Neural progenitor cell (in vitro differentiated cells): ENCODE measurements around the gene GRB2.

Experiments used
- CTCF ChIP-seq: fragments of 200-600 bp; sonication (generic); IDR thresholded peaks from 2 replicates; pipeline ENCODE4 v1.5.1; 2017; ENCODE audit warnings: antibody characterized with exemption, mild to moderate bottlenecking
- EZH2 ChIP-seq: fragments of 200-600 bp; sonication (generic); IDR thresholded peaks from 2 replicates; pipeline ENCODE4 v1.6.1; 2017; ENCODE audit warnings: antibody characterized with exemption, mild to moderate bottlenecking, moderate library complexity
- EZH2phosphoT487 ChIP-seq: fragments of 200-600 bp; sonication (generic); IDR thresholded peaks from 2 replicates; pipeline ENCODE4 v1.6.1; 2017; ENCODE audit warnings: antibody characterized with exemption

- TF ChIP-seq CTCF: no peak
- no peak for TF ChIP-seq EZH2phosphoT487
- TF ChIP-seq EZH2: no peak
Measured at GRCh38 chr17:75338335-75338734, 67.1 kb downstream of the GRB2 start.
